Mammary epithelial cell (primary cell): ENCODE data around the gene TIMM13.

ENCODE experiments used
- EZH2 ChIP-seq: IDR thresholded peaks from 2 replicates; pipeline ENCODE4 v1.6.1; 2012; ENCODE audit warnings: low read length, inconsistent platforms, borderline replicate concordance
- TF ChIP-seq, protein P1 (sequence below), 2 donors: IDR thresholded peaks in 1 of 2; conservative IDR thresholded peaks in 1 of 2; 2 replicates each; pipeline ENCODE4 v1.5.1; 2011 to 2012; ENCODE audit warnings: inconsistent platforms in 2 of 2, low read length in 2 of 2, mild to moderate bottlenecking in 2 of 2, control low read depth in 1 of 2, low read depth in 1 of 2; ENCODE audit not compliant: insufficient read depth in 1 of 2; ENCODE audit errors: extremely low read depth in 1 of 2

DNA sequence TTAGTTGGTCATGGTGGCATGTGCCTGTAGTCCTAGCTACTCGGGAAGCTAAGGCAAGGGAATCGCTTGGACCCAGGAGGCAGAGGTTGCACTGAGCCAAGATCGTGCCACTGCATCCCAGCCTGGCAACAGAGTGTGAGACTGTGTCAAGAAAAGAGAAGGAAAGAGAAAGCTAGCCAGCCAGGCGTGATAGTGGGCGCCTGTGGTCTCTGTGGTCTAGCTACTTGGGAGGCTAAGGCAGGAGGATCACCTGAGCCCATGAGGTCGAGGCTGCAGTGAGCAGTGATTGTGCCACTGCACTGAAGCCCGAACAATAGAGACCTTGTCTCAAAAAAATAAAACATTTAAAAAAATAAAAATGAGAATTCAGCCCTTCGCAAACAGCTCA, 33.3 kb downstream of the TIMM13 start:
- TF ChIP-seq, protein P1, sequence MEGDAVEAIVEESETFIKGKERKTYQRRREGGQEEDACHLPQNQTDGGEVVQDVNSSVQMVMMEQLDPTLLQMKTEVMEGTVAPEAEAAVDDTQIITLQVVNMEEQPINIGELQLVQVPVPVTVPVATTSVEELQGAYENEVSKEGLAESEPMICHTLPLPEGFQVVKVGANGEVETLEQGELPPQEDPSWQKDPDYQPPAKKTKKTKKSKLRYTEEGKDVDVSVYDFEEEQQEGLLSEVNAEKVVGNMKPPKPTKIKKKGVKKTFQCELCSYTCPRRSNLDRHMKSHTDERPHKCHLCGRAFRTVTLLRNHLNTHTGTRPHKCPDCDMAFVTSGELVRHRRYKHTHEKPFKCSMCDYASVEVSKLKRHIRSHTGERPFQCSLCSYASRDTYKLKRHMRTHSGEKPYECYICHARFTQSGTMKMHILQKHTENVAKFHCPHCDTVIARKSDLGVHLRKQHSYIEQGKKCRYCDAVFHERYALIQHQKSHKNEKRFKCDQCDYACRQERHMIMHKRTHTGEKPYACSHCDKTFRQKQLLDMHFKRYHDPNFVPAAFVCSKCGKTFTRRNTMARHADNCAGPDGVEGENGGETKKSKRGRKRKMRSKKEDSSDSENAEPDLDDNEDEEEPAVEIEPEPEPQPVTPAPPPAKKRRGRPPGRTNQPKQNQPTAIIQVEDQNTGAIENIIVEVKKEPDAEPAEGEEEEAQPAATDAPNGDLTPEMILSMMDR (conservative IDR thresholded peaks at IDR 0.05 in 1 of 2, IDR thresholded peaks at IDR 0.05 in 1 of 2; ENCODE audit: extremely low read depth in 1 of 2, insufficient read depth in 1 of 2, low read depth in 1 of 2, low read length in 2 of 2) = no peak
- TF ChIP-seq EZH2 = no peak
